A549 (cell line): ENCODE measurements around the gene GRB14.
A peak's percentile ranks its signal among the peaks of the same experiment; 100 is the strongest.

Experiments used
- EP300 ChIP-seq, 2 experiments: fragments of >200 bp; sonication (Bioruptor Twin); formaldehyde crosslinking; IDR thresholded peaks; 2 replicates in 1 of 2; 3 replicates in 1 of 2; pipeline ENCODE4 v1.6.1; 2016 to 2017
- MAFK ChIP-seq: fragments of 450-650 bp; IDR thresholded peaks from 2 replicates; pipeline ENCODE4 v1.6.1; 2014; ENCODE audit not compliant: partially characterized antibody
- POLR2AphosphoS2 ChIP-seq: conservative IDR thresholded peaks from 2 replicates; pipeline ENCODE4 v1.6.1; 2012; ENCODE audit warnings: low read length, improper control_type of control experiment, inconsistent platforms
- ZFP36 ChIP-seq: fragments of 450-650 bp; IDR thresholded peaks from 2 replicates; pipeline ENCODE4 v1.6.1; 2014; ENCODE audit warnings: borderline replicate concordance; ENCODE audit not compliant: partially characterized antibody
- TF ChIP-seq, protein P1 (sequence below): fragments of >200 bp; sonication (Bioruptor Twin); formaldehyde crosslinking; IDR thresholded peaks from 3 replicates; pipeline ENCODE4 v1.5.1; 2016
- TF ChIP-seq, protein P2 (sequence below): IDR thresholded peaks from 2 replicates; pipeline ENCODE4 v1.6.1; 2012
- TF ChIP-seq, protein P3 (sequence below): fragments of 150-350 bp; IDR thresholded peaks from 2 replicates; pipeline ENCODE4 v1.6.1; 2014; ENCODE audit warnings: low read depth, mild to moderate bottlenecking, low read length

GRCh38 chr2:164474873-164475272 is 146.4 kb downstream of the GRB14 start:
- TF ChIP-seq, protein P1, sequence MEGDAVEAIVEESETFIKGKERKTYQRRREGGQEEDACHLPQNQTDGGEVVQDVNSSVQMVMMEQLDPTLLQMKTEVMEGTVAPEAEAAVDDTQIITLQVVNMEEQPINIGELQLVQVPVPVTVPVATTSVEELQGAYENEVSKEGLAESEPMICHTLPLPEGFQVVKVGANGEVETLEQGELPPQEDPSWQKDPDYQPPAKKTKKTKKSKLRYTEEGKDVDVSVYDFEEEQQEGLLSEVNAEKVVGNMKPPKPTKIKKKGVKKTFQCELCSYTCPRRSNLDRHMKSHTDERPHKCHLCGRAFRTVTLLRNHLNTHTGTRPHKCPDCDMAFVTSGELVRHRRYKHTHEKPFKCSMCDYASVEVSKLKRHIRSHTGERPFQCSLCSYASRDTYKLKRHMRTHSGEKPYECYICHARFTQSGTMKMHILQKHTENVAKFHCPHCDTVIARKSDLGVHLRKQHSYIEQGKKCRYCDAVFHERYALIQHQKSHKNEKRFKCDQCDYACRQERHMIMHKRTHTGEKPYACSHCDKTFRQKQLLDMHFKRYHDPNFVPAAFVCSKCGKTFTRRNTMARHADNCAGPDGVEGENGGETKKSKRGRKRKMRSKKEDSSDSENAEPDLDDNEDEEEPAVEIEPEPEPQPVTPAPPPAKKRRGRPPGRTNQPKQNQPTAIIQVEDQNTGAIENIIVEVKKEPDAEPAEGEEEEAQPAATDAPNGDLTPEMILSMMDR, result no peak
- TF ChIP-seq EP300 (IDR thresholded peaks at IDR 0.05), result no peak
- TF ChIP-seq POLR2AphosphoS2, result no peak
- TF ChIP-seq, protein P2, sequence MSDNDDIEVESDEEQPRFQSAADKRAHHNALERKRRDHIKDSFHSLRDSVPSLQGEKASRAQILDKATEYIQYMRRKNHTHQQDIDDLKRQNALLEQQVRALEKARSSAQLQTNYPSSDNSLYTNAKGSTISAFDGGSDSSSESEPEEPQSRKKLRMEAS, result no peak
- no peak for TF ChIP-seq ZFP36
- TF ChIP-seq MAFK, result peak; percentile 61
- TF ChIP-seq, protein P3, sequence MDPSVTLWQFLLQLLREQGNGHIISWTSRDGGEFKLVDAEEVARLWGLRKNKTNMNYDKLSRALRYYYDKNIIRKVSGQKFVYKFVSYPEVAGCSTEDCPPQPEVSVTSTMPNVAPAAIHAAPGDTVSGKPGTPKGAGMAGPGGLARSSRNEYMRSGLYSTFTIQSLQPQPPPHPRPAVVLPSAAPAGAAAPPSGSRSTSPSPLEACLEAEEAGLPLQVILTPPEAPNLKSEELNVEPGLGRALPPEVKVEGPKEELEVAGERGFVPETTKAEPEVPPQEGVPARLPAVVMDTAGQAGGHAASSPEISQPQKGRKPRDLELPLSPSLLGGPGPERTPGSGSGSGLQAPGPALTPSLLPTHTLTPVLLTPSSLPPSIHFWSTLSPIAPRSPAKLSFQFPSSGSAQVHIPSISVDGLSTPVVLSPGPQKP, result no peak
